Spinal cord (tissue), 10 donors: ENCODE data around the gene CTH. TPM values are rescaled to one million over a fixed set of nuclear protein-coding genes. Genes with fewer than 3 reads are reported as not detected.
"Not testable (repeated sequence)": the region's sequence is repeated elsewhere in the genome, so short reads cannot be mapped to it uniquely, and the experiment has no call there.

Experiments
- DNase-seq, 6 donors: peaks; one replicate each; pipeline versions ENCODE4 v3.0.0 to v3.0.0-alpha.2; 2013 to 2015; ENCODE audit warnings: low spot score in 6 of 6, low read depth in 4 of 6
- H3K27ac ChIP-seq: one replicate; pipeline ENCODE4 v1.5.1; 2013; ENCODE audit warnings: low read depth, low read length, control low read depth
- H3K27me3 ChIP-seq: one replicate; pipeline ENCODE4 v1.6.1; 2013; ENCODE audit warnings: low read length; ENCODE audit not compliant: control insufficient read depth, insufficient read depth
- H3K36me3 ChIP-seq: one replicate; pipeline ENCODE4 v1.6.1; 2013; ENCODE audit warnings: low read length; ENCODE audit not compliant: control insufficient read depth, insufficient read depth
- H3K4me1 ChIP-seq: one replicate; pipeline ENCODE4 v1.6.1; 2013; ENCODE audit warnings: low read length; ENCODE audit not compliant: control insufficient read depth, insufficient read depth
- H3K4me3 ChIP-seq: one replicate; pipeline ENCODE4 v1.5.1; 2013; ENCODE audit warnings: low read depth, low read length, control low read depth
- H3K9me3 ChIP-seq: one replicate; pipeline ENCODE4 v1.6.1; 2013; ENCODE audit warnings: low read length; ENCODE audit not compliant: control insufficient read depth, insufficient read depth
- WGBS: methylation state at CpG from one replicate; pipeline ENCODE4 v1.1.5; 2013; ENCODE audit warnings: missing lambda C conversion rate; ENCODE audit not compliant: insufficient coverage; 5-methylcytosine and 5-hydroxymethylcytosine counted together
- polyA plus RNA-seq, 2 donors: library from polyadenylated mRNA; unstranded; fragments of 120-200 nt; gene quantifications; one replicate each; pipeline ENCODE4 v1.2.1, GENCODE V29; 2013; ENCODE audit not compliant: insufficient read length in 2 of 2
- total RNA-seq, 2 donors: library from RNA; depleted of rRNA in 1 of 2; stranded (reverse); fragments of 120-200 nt in 1 of 2; fragments of >200 nt in 1 of 2; gene quantifications; one replicate each; pipeline versions ENCODE4 v1.2.3 to v1.2.4, GENCODE V29; 2013 to 2014
- donor health status: healthy.

CTH gene
- total and polyA plus RNA-seq, 4 donors: 4.9 to 9.7 (median 7.3) TPM

DNA sequence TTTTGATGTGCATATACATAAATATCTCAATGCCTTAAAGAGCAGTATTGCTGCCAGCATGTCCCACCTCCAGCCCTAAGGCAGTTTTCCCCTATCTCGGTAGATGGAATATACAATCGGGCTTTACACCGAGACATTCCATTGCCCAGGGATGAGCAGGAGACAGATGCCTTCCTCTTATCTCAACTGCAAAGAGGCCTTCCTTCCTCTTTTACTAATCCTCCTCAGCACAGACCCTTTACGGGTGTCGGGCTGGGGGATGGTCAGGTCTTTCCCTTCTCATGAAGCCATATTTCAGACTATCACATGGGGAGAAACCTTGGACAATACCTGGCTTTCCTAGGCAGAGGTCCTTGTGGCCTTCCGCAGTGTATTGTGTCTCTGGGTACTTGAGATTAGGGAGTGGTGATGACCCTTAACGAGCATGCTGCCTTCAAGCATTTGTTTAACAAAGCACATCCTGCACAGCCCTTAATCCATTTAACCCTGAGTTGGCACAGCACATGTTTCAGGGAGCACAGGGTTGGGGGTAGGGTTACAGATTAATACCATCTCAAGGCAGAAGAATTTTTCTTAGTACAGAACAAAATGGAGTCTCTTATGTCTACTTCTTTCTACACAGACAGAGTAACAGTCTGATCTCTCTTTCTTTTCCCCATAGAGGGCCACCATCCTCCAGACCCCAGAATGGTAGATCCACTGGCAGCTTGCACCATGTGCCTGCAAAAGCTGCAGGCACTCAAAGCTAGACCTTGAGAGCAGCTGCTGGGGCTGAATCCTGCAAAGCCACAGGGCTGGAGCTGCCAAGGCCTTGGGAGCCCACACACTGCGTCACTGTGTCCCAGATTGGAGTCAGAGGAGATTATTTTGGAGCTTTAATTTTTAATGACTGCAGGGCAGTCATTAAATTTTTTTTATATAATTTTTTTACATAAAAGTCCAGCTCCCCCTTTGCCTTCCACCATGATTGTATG, 50.0 kb downstream of the CTH start:
- DNase-seq, H3K27ac ChIP-seq, H3K4me3 ChIP-seq, H3K27me3 ChIP-seq, H3K36me3 ChIP-seq, H3K9me3 ChIP-seq, H3K4me1 ChIP-seq: not testable (repeated sequence)
- WGBS: no CpG with 5 or more reads among the region's 8 CpGs

DNA sequence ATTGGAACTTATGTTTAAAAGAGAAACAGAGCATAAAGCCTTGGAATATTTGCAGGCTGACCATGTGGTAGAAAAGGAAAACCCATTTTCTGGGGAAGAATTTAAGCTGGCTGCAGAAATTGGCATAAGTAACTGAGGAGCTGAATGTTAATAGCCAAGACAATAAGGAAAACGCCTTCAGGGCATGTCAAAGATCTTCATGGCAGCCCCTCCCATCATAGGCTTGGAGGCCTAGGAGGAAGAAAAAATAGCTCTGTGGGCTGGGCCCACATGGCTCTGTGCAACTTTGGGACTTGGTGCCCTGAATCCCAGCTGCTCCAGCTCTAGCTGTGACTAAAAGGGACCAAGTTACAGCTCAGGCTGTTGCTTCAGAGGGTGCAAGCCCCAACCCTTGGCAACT, 51.5 kb downstream of the CTH start:
- WGBS: no CpG with 5 or more reads among the region's 1 CpG
- DNase-seq: no peak

DNA sequence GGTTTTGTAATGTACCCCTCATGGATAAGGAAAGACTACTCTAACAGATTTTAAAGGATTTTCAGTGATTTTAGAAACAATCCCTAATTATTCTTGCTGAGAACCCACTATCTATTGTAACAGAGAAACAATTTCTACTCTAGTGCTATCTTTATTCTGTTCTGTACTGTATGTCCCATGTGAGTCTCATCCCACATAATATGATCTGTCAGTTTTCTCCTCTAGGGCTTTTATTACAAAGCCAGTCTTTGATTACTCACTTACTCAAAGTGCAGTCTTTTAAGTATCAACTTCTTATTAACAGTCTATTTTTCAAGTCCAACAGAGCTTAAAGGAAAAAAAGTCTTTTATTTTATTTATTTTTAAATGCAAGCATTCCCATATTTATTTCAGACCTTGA, 54.8 kb downstream of the CTH start:
- DNase-seq: no peak
- Histone ChIP-seq H3K9me3 (no peaks in the 10 kb centered on the region), H3K27me3 (no peaks in the 10 kb centered on the region), H3K36me3 (no peaks in the 10 kb centered on the region), H3K27ac (no peak overlapping the region), H3K4me1 (no peaks in the 10 kb centered on the region), H3K4me3 (no peak overlapping the region)

More for the DNA sequence above, 51.5 kb downstream of the CTH start:
- Histone ChIP-seq H3K9me3 (no peaks in the 10 kb centered on the region), H3K27me3 (no peaks in the 10 kb centered on the region), H3K27ac (no peak overlapping the region), H3K4me3 (no peak overlapping the region), H3K4me1 (no peaks in the 10 kb centered on the region), H3K36me3 (no peaks in the 10 kb centered on the region)

DNA sequence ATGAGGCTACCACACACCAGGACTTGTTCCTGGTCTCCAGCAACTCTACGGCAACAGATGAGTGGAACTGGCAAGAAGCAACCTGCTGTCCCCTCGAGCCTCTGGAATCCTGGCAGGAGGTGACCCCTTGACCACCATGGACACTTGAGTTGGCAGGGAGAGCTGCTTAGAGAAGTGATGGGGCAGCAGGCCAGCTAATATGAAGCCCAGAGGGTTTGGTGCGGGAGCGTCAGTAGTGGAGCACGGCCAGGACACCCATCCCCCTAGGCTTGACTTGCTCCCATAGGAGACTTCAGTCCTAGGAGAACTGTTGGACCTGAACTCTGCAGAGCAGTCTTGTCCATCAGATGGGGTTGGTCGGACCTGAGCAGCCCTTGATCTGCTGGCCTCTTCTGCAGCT, 56.5 kb downstream of the CTH start:
- DNase-seq: no peak
- 81% methylated on average over 6 of the region's 6 CpGs for WGBS

DNA sequence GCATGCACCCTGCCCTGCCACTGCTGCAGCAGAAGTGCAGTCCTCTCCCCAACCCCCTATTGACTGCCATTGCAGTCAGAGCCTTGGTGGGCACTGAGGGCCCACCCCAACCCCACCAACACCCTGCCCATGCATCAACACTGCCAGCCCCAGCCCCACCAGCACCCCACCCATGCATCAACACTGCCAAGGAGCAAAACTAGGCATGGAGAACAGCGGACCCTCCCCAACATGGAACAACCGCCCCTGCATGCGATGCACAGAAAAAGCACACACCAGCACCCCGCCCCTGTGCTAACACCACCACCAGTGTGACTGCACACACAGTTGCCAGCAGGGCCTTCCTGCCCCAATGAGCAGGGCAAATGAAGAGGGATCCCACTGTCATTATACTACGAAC, 57.1 kb downstream of the CTH start:
- 96% methylated on average over 5 of the region's 5 CpGs for WGBS
- no peak for DNase-seq

More for the DNA sequence above, 56.5 kb downstream of the CTH start:
- Histone ChIP-seq H3K4me3 (no peak overlapping the region), H3K27ac (no peak overlapping the region), H3K9me3 (no peaks in the 10 kb centered on the region), H3K27me3 (no peaks in the 10 kb centered on the region), H3K4me1 (no peaks in the 10 kb centered on the region), H3K36me3 (no peaks in the 10 kb centered on the region)

DNA sequence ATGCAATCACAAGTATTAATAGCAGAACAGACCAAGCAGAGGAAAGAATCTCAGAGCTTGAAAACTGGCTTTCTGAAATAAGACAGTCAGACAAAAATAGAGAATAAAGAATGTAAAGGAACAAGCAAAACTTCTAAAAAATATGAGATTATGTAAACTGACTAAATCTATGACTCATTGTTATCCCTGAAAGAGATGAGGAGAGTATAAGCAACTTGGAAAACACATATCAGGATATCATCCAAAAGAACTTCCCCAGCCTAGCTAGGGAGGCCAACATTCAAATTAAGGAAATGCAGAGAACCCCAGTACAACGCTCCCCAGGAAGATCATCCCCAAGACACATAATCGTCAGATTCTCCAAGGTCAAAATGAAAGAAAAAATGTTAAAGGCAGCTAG, 58.1 kb downstream of the CTH start:
- WGBS: no CpG with 5 or more reads among the region's 2 CpGs
- H3K9me3 ChIP-seq, H3K4me3 ChIP-seq, H3K27me3 ChIP-seq, H3K27ac ChIP-seq, H3K36me3 ChIP-seq, H3K4me1 ChIP-seq, DNase-seq: not testable (repeated sequence)

More for the DNA sequence above, 57.1 kb downstream of the CTH start:
- Histone ChIP-seq H3K9me3 (no peaks in the 10 kb centered on the region), H3K4me3 (no peak overlapping the region), H3K4me1 (no peaks in the 10 kb centered on the region), H3K27me3 (no peaks in the 10 kb centered on the region), H3K27ac (no peak overlapping the region), H3K36me3 (no peaks in the 10 kb centered on the region)

DNA sequence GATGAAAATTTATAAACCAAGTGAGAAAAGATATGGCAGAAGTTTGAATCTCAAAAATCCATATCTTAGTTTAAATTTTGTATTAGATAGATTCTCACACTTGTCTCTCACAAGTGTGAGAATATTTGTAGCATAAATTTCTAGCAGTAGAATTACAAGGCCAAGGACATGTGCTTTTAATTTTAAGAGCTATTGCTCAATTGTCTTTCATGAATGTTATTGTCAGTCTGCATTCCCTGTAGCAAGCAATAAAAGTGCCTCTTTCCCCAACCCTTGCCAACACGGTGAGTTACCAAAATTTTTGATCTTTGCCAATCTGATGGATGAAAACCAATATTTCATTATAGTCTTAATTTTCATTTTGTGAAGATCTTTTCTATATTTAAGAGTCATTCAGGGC, 64.0 kb downstream of the CTH start:
- no CpG with 5 or more reads among the region's 1 CpG for WGBS
- H3K4me1 ChIP-seq: no peaks in the 10 kb centered on the region
- H3K36me3 ChIP-seq: no peaks in the 10 kb centered on the region
- no peak for DNase-seq
- no peaks in the 10 kb centered on the region for H3K9me3 ChIP-seq
- no peaks in the 10 kb centered on the region for H3K27me3 ChIP-seq
- no peak overlapping the region for H3K4me3 ChIP-seq
- H3K27ac ChIP-seq: no peak overlapping the region

DNA sequence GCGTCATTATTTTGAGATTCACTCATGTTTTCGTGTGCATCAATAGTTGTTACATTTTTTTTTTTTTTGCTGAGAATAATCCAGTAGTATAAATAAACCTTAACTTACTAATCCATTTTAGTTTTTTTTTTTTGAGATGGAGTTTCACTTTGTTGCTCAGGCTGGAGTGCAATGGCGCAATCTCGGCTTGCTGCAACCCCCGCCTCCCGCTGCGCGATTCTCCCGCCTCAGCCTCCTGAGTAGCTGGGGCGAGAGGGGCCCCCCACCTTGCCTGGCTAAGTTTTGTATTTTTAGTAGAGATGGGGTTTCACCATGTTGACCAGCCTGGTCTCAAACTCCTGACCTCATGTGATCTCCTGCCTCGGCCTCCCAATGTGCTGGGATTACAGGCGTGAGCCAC, 66.0 kb downstream of the CTH start:
- no peaks in the 10 kb centered on the region for H3K27me3 ChIP-seq
- no peak overlapping the region for H3K27ac ChIP-seq
- no peaks in the 10 kb centered on the region for H3K4me1 ChIP-seq
- WGBS: 98% methylated on average over 9 of the region's 12 CpGs
- DNase-seq: no peak
- no peak overlapping the region for H3K4me3 ChIP-seq
- no peaks in the 10 kb centered on the region for H3K36me3 ChIP-seq
- no peaks in the 10 kb centered on the region for H3K9me3 ChIP-seq

DNA sequence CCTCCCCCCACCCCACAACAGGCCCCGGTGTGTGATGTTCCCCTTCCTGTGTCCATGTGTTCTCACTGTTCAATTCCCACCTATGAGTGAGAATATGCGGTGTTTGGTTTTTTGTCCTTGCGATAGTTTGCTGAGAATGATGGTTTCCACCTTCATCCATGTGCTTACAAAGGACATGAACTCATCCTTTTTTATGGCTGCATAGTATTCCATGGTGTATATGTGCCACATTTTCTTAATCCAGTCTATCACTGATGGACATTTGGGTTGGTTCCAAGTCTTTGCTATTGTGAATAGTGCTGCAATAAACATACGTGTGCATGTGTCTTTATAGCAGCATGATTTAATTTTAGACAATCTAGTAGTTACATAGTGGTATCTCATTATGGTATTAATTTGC, 66.8 kb downstream of the CTH start:
- not testable (repeated sequence) for H3K9me3 ChIP-seq, H3K27ac ChIP-seq, H3K4me1 ChIP-seq, H3K36me3 ChIP-seq, DNase-seq, H3K27me3 ChIP-seq, H3K4me3 ChIP-seq
- WGBS: no CpG with 5 or more reads among the region's 4 CpGs

DNA sequence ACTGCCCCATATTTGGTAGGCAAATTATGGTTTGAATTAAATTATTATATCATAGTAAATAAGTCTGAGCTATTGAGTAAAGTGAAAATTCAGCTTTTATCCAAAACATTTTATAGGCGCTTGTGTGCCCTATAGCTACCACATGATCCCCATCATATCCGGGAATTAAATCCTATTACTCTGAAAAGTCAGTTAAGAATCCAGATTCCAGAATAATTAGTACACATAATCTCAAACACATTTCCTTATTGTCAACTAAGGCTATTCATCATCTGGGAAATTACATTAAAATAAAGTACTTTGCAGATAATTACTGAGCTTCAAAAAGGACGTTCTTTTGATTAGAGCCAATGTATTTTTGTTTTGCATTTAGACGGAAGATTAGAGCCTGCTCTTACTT, 72.3 kb downstream of the CTH start:
- Histone ChIP-seq H3K27me3 (no peaks in the 10 kb centered on the region), H3K4me3 (no peak overlapping the region), H3K27ac (no peak overlapping the region), H3K9me3 (no peaks in the 10 kb centered on the region), H3K36me3 (no peaks in the 10 kb centered on the region), H3K4me1 (no peaks in the 10 kb centered on the region)
- 75% methylated on average over 2 of the region's 4 CpGs for WGBS
- DNase-seq: no peak
